Measurements from ENCODE around the gene USP9X.
"Not testable (repeated sequence)": the region's sequence is repeated elsewhere in the genome, so short reads cannot be mapped to it uniquely, and the experiment has no call there.

Gene USP9X

DNA sequence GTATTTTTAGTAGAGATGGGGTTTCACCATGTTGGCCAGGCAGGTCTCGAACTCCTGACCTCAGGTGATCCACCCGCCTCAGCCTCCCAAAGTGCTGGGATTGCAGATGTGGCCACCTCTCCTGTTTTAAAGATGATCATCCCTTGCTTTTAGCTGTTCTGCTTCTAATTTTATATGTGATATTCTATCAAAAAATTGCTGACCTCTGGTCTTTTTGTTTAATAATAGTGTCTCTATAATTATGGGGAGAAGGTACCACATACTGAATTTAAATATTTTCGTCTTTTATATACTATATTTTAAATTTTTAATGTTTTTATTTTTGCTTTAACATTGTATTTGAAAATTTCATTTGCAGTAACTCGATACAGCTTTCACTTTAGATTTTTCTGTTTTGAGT lies 15.6 kb downstream of the USP9X start:
- no peak for DNase-seq (ENCODE audit: low read depth)
- in situ Hi-C loops (cut with HindIII; ENCODE audit: low sequenced_read_pairs), result loop anchor here (25.0 kb wide), 1 partner anchor 439 kb away; no protein-coding TSS in a partner anchor
- TF ChIP-seq, protein P1, sequence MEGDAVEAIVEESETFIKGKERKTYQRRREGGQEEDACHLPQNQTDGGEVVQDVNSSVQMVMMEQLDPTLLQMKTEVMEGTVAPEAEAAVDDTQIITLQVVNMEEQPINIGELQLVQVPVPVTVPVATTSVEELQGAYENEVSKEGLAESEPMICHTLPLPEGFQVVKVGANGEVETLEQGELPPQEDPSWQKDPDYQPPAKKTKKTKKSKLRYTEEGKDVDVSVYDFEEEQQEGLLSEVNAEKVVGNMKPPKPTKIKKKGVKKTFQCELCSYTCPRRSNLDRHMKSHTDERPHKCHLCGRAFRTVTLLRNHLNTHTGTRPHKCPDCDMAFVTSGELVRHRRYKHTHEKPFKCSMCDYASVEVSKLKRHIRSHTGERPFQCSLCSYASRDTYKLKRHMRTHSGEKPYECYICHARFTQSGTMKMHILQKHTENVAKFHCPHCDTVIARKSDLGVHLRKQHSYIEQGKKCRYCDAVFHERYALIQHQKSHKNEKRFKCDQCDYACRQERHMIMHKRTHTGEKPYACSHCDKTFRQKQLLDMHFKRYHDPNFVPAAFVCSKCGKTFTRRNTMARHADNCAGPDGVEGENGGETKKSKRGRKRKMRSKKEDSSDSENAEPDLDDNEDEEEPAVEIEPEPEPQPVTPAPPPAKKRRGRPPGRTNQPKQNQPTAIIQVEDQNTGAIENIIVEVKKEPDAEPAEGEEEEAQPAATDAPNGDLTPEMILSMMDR (IDR thresholded peaks at IDR 0.05; ENCODE audit: low read depth, low read length, missing control alignments), result no peak
- no peak overlapping the region for H3K4me3 ChIP-seq (ENCODE audit: low read depth, low read length)

DNA sequence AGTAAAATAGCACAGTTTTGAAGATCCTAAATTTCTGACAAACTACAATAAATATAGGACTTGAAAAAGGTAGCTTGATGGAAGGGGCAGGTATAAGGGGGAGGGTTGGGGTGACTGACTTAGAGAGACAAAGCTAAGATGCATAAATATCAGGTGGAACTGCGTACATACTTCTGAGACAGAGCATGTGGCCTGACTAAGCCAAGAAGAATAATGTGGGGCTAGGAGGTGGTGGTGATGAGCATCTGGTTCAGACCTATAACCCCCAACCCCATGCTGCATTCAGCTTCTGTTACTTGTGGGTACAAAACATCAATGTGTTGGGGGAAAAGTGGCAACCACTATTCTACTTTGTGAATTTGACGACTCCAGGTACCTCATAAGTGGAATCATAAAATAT lies 19.8 kb downstream of the USP9X start:
- in situ Hi-C loops (cut with HindIII; ENCODE audit: low sequenced_read_pairs), result loop anchor here (25.0 kb wide), 1 partner anchor 443 kb away; no protein-coding TSS in a partner anchor
- H3K4me3 ChIP-seq (ENCODE audit: low read depth, low read length), result no peak overlapping the region
- TF ChIP-seq, protein P1 (IDR thresholded peaks at IDR 0.05; ENCODE audit: low read depth, low read length, missing control alignments), result no peak
- DNase-seq (ENCODE audit: low read depth), result no peak

DNA sequence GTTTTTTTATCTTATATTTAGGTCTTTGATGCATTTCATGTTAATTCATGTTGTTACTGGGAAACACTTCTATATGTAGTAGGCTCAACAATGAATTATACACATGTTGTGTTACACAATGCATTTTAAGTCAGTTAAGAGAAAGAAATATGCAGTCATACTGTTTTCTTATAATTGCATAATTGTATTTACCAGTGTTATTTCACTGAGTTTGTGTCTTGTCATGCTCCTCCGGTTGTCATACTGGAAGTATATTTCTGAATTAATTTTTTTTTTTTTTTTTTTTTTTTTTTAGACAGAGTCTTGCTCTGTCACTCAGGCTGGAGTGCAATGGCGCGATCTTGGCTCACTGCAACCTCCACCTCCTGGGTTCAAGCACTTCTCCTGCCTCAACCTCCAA lies 21.0 kb downstream of the USP9X start:
- not testable (repeated sequence) for DNase-seq (ENCODE audit: low read depth); H3K4me3 ChIP-seq (ENCODE audit: low read depth, low read length)
- in situ Hi-C loops (cut with HindIII; ENCODE audit: low sequenced_read_pairs), result loop anchor here (25.0 kb wide), 1 partner anchor 444 kb away; no protein-coding TSS in a partner anchor

DNA sequence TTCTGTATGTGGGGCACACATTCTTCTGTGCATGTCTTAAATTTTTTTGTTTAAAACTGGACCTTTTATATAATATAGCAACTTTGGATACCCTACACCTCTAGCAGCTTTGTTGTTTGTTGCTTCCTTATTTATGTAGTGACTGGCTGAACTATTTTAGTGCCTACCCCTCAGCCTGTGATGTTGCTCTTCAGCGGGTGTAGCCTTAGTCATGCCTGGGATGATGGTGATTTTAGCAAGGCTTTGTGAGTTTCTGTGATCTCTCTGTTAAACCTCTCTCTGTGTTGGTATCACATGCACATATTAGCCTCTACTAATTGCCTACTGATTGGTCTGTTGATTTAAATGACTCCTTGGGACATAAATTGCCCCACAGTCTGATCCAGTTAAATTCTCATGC lies 22.8 kb downstream of the USP9X start:
- TF ChIP-seq, protein P1 (IDR thresholded peaks at IDR 0.05; ENCODE audit: low read depth, low read length, missing control alignments), result no peak
- no peak overlapping the region for H3K4me3 ChIP-seq (ENCODE audit: low read depth, low read length)
- no peak for DNase-seq (ENCODE audit: low read depth)
- in situ Hi-C loops (cut with HindIII; ENCODE audit: low sequenced_read_pairs), result loop anchor here (25.0 kb wide), 1 partner anchor 446 kb away; no protein-coding TSS in a partner anchor

DNA sequence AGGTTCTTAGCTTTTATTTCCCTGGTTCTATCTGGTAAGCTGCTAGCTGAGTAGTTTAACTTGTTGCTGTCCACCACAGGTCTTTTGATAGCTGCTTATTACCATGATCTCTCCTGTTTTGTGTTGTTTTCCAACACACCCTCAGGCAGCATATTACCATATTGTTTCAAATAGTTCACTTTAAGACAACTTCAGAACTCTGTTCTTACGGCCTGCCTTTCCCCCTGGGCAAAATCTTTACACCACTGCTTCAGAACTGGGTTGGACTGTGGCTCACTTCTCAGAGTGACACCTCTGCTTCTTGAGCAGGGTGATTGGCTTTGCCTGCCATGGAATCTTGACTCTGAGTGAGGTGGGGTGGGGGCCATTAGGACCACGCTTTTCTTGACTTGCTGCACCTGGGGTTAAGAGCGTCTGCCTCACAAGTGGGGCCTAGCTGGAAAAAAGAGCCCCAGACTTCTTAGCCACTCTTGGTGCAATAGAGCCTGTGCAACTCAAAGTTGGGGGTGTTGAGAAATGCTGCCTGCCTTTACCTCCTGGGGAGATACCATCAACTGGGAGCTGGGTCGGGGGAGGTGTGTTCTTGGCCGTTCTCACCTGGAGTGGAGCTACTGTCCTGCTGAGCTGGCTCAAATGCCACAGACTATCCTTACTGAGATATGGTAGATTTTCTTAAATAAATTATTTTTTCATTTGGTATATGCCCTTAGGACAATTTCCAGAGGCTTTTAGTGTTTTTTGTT lies 23.4 kb downstream of the USP9X start:
- DNase-seq (ENCODE audit: low read depth), result no peak

DNA sequence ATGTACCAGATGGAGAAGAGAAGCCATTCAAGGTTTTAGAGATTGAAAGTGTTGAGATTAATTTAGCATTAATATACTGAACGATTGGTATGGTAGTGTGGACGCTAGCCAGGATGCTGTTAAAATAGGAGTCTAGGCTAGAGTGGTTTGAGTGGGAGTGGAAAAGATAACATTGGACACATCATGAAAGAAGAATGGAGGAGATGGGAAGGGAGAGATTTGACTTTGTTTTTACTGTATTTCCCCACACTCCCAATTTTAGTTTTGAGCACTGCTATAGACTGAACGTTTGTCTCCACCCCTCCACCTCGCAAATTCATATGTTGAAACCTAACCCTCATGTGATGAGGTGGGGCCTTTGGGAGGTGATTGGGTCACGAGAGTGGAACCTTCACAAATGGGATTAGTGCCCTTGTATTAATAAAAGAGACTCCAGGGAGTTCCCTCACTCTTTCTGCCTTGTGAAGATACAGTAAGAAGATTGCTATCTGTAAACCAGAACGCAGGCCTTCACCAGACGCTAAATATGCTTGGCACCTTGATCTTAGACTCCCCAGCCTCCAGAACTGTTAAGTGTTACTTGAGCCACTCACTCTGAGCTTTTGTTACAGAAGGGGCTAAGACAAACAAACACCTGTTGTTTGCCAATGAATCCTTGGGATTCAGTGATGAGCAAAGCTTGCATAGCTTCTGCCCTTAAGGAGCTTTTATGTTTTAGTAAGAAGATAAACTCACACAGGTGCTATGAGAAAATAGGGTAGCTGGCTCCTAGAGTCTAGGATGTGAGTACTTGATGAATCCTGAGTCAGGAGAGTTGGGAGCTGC lies 25.8 kb downstream of the USP9X start:
- DNase-seq (ENCODE audit: low read depth), result no peak
- in situ Hi-C loops (cut with HindIII; ENCODE audit: low sequenced_read_pairs), result loop anchor here (5.0 to 25.0 kb wide), 2 partner anchors 69 to 449 kb away; no protein-coding TSS in a partner anchor
- no peak overlapping the region for H3K4me3 ChIP-seq (ENCODE audit: low read depth, low read length)
- TF ChIP-seq, protein P1 (IDR thresholded peaks at IDR 0.05; ENCODE audit: low read depth, low read length, missing control alignments), result no peak

More for the DNA sequence above, 23.4 kb downstream of the USP9X start:
- TF ChIP-seq, protein P1 (IDR thresholded peaks at IDR 0.05; ENCODE audit: low read depth, low read length, missing control alignments), result no peak
- no peak overlapping the region for H3K4me3 ChIP-seq (ENCODE audit: low read depth, low read length)
- in situ Hi-C loops (cut with HindIII; ENCODE audit: low sequenced_read_pairs), result loop anchor here (25.0 kb wide), 1 partner anchor 446 kb away; no protein-coding TSS in a partner anchor
